GM18511 (cell line): Measurements from ENCODE around the gene METTL26.
A peak's percentile ranks its signal among the peaks of the same experiment; 100 is the strongest.

Source experiments
- ATAC-seq: cut with Tn5 transposase; IDR thresholded peaks from one replicate; pipeline ENCODE4 v1.9.1; 2021; ENCODE audit warnings: mild to moderate bottlenecking, moderate library complexity; ENCODE audit not compliant: unreplicated experiment

METTL26 gene

DNA sequence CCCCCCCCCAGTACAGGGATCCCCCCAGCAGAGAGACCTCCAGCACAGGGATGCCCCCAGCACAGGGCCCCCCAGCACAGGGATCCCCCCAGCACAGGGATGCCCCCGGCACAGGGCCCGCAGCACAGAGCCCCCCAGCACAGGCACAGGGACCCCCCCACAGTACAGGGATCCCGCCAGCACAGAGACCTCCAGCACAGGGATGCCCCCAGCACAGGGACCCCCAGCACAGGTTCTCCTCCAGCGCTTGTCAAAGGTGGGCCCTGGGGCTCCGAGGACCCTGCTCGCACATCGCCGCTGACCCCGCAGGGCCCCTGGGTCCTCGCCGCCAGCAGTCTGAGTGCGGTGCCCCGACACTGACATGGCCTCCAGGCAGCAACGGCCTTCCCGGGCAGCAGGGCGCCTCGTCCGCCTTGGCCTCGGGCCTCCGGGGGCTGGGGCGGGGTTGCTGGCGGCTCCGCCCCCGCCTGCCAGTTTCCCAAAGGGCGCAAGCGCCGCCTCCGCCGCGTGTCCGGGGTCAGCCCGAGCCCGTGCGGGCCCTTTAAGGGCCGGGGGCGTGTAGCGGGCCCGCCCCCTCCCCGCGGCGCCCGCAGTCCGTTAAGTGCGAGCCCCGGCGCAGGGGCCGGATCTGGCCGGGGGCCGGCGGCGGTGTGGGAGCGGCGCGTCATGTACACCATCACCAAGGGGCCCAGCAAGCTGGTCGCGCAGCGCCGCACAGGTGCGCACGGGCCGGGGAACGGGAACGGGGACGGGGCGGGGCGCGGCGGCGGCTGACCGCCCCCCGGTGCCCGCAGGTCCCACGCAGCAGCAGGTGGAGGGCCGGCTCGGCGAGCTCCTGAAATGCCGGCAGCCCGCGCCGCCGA lies 5.5 kb upstream of the METTL26 start, which contains the start of gene MCRIP2:
Gene MCRIP2, plus strand, starts transcription at position 503 of the 863 bp plus-strand sequence. Its CDS starts 164 bp downstream, at position 667.
- peak; percentile 61 for ATAC-seq

- ATAC-seq, result no peak
Measured at GRCh38 chr16:640614-641013, 4.5 kb upstream of the METTL26 start.

- ATAC-seq, result no peak
Measured at GRCh38 chr16:638836-639235, 2.7 kb upstream of the METTL26 start.

GRCh38 chr16:638034-638543 lies 2.0 kb upstream of the METTL26 start:
- ATAC-seq, result no peak

GRCh38 chr16:637081-638018 lies 1.2 kb upstream of the METTL26 start:
- ATAC-seq, result no peak

DNA sequence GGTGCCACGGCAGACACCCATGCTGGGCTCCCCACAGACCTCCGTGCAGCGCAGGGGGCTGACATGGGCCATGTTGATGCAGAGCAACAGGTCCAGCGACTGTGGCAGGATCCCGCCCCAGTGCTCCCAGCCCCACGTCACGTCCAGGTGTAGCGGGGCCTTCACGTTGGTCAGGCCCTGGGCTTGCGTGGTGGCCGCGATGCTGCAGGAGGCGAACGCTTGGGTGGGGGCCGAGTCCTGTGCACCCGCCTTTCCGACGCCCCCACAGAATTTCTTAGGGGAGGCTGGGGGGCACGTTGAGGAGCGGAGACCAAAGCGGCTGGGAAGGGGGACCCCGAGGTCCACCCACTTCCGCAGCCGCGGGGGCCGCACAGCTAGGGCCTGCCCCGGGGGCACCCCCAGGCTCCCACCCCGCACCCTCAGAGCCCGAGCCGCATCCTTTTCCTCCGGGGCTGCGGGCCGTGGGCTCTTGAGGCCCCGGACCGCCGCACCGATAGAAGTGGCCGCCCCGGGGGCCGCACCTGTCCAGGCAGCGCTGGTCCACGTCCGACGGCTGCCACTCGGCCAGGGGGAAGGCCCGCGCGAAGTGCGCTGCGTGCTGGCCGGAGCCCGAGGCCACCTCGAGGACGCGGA lies 416 bp downstream of the METTL26 start:
- peak; percentile 10 for ATAC-seq

GRCh38 chr16:634996-635395 lies 1.1 kb downstream of the METTL26 start:
- no peak for ATAC-seq

- no peak for ATAC-seq
Measured at GRCh38 chr16:634051-634670, 1.9 kb downstream of the METTL26 start.

DNA sequence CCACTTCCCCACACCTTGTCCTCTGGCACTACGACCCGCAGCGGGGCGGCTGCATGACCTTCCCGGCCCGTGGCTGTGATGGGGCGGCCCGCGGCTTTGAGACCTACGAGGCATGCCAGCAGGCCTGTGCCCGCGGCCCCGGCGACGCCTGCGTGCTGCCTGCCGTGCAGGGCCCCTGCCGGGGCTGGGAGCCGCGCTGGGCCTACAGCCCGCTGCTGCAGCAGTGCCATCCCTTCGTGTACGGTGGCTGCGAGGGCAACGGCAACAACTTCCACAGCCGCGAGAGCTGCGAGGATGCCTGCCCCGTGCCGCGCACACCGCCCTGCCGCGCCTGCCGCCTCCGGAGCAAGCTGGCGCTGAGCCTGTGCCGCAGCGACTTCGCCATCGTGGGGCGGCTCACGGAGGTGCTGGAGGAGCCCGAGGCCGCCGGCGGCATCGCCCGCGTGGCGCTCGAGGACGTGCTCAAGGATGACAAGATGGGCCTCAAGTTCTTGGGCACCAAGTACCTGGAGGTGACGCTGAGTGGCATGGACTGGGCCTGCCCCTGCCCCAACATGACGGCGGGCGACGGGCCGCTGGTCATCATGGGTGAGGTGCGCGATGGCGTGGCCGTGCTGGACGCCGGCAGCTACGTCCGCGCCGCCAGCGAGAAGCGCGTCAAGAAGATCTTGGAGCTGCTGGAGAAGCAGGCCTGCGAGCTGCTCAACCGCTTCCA lies 2.6 kb downstream of the METTL26 start:
- ATAC-seq, result no peak

DNA sequence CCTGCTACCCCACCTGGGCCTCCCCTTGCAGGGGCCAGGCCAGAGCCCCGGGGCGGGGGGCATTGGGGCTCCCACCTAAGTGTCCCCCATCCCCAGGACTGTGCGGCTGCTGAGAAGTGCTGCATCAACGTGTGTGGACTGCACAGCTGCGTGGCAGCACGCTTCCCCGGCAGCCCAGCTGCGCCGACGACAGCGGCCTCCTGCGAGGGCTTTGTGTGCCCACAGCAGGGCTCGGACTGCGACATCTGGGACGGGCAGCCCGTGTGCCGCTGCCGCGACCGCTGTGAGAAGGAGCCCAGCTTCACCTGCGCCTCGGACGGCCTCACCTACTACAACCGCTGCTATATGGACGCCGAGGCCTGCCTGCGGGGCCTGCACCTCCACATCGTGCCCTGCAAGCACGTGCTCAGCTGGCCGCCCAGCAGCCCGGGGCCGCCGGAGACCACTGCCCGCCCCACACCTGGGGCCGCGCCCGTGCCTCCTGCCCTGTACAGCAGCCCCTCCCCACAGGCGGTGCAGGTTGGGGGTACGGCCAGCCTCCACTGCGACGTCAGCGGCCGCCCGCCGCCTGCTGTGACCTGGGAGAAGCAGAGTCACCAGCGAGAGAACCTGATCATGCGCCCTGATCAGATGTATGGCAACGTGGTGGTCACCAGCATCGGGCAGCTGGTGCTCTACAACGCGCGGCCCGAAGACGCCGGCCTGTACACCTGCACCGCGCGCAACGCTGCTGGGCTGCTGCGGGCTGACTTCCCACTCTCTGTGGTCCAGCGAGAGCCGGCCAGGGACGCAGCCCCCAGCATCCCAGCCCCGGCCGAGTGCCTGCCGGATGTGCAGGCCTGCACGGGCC lies 3.4 kb downstream of the METTL26 start:
- ATAC-seq, result no peak

DNA sequence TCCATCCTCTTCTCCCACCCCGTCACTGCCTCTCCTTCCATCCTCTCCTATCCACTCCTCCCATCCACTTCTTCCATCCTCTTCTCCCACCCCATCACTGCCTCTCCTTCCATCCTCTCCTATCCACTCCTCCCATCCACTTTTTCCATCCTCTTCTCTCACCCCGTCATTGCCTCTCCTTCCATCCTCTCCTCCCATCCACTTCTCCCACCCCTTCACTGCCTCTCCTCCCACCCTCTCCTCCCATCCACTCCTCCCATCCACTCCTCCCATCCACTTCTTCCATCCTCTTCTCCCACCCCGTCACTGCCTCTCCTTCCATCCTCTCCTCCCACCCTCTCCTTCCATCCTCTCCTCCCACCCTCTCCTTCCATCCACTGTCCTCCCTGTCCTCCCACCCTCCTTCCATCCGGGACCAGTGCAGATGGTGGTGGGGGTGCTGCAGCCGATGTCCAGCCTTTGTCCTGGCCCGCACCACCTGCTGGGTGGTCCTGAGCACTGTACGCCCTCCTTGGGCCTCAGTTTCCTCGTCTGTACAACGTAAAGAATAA lies 4.2 kb downstream of the METTL26 start:
- ATAC-seq, result no peak

- ATAC-seq, result no peak
Measured at GRCh38 chr16:630815-631405, 5.2 kb downstream of the METTL26 start, which contains the start of gene WFIKKN1. Gene WFIKKN1 (plus strand): TSS chr16:630985. CDS start chr16:631254, 269 bp downstream.

- ATAC-seq, result no peak
Measured at GRCh38 chr16:630249-630814, 5.8 kb downstream of the METTL26 start.

GRCh38 chr16:629833-630248 lies 6.3 kb downstream of the METTL26 start:
- no peak for ATAC-seq

DNA sequence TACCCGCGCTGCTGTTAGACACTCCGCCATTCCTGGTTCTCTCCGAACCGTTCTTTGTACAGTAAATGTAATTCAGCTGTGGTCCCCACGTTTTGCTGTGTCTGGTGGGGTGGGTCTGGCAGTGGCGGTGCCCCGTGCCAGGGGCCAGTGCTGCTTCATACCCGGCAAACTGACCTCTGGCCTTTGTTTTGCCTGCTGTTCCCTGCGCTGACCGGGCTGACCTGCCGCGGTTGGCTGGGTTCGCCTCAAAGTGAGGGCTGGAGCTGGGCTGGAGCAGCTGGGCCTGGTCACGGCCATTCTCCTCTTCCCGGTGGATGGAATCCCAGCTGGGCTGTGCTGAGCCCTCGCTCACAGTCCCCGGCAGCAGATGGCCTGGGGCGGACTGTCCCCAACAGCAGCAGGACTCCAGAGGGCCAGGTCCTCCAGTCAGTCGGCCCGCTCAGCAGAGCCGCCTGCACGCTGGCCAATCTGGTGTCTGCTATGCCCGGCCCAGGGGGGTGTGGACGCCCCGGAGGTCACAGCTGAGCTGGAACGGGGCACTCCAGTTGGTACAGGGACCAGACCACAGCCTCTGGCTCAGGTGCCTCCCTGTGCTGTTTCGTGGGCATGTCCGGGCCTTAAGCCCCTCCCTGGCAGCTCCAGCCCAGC lies 6.8 kb downstream of the METTL26 start:
- ATAC-seq, result no peak

GRCh38 chr16:628321-629061 lies 7.6 kb downstream of the METTL26 start:
- ATAC-seq, result no peak
